ENCODE data around the gene MEP1A.
"Not testable (repeated sequence)": the region's sequence is repeated elsewhere in the genome, so short reads cannot be mapped to it uniquely, and the experiment has no call there.

The MEP1A gene

DNA sequence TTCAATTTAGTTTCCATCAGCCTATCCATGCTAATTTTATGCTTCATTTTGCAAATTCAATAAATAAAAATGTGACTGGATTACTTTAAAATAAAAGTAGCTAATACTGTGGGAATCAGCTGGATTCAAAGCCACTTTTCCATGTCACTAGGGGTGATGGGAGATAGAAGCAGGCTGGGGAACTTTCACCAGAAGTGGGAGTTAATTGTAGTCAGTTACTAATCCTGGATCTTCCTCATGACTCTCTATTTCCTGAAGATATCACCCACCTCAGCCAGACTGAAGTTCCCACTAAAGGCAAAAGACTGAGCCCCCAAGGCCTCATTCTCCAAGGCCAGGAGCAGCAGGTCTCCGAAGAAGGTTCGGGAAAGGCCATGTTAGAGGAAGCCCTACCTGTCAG is 41.8 kb downstream of the MEP1A start:
- not testable (repeated sequence) for DNase-seq (ENCODE audit: low read depth in 2 of 2)

DNA sequence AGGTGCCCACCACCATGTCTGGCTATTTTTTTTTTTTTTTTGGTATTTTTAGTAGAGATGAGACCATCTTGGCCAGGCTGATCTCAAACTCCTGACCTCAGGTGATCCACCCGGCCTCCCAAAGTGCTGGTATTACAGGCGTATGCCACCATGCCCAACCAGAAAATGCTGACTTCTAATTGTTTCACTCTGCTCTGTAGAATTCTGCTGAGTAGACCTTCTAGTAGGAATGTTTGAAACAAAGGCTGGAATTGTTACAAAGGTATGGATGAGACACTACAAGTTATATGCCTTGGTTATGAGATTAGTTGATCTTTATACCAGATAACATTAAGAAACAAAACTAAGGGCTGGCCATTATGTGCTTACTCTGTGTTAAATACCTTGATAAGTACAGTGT is 44.8 kb downstream of the MEP1A start:
- no peak for DNase-seq (ENCODE audit: low read depth in 2 of 2)

DNA sequence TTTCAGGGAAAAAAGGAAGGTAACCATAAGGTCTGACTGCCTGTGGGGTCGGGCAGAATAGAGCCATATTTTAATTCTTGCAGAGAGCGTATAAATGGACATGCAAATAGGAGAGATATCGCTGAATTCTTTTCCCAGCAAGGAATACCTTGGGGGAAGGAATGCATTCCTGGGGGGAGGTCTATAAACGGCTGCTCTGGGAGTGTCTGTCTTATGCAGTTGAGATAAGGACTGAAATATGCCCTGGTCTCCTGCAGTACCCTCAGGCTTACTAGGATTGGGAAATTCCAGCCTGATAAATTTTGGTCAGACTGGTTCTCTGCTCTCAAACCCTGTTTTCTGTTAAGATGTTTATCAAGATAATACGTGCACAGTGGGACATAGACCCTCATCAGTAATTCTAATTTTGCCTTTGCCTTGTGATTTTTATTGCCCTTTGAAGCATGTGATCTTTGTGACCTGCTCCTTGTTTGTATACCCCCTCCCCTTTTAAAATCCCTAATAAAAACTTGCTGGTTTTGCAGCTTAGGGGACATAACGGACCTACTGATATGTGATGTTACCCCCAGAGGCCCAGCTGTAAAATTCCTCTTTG is 49.2 kb downstream of the MEP1A start:
- DNase-seq (ENCODE audit: low read depth in 2 of 2), result not testable (repeated sequence)

DNA sequence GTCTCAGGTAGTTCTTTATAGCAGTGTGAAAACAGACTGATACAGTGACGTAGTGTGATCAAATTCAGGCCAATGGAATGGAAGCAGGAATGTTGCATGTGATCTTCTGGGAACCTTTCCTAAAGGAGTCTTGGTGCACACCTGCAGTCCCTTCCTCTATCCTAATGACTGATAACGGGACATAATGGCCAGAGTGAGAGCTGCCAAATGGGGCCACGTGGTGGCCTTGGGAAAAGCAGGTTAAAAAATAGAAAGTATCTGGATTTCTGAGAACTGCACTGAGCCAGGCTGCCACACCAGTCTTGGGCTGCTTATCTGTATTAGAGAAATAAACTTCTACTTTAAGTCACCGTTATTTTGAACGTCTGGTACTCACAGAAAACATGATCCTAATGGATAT is 51.9 kb downstream of the MEP1A start:
- DNase-seq (ENCODE audit: low read depth in 2 of 2), result no peak

DNA sequence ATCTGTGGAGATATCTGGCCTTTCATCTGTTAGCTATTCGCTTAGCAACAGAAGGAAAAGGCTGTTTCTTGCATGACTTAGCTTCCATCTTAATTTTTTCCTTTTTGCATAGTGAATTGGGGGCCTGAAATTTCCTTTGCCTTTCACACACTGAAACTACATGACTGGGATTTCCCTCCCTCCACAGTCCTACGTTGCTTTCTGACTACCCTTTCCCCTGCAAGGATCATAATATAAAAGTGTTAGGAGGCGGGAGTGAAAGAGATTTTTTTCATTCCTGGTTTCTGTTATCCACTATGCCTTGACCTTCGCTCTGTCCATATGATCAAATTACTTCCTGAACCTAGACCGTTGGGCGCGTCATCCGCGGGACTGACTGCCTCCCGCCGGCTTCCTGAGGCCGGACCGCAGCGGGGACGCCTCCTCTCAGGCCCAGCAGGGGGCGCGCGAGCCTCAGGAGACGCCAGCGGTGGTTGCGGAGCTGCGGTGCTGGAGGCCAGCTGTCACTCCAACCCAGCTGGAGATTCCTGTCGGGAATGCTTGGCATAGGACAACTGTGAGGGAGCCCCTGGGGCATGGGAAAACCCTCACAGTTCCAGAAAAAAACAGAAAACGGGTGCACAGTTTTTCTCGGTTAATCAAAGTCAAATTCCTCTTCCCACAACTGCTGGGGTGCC is 55.6 kb downstream of the MEP1A start:
- peak; percentile 12 to 21 for DNase-seq (ENCODE audit: low read depth in 2 of 2)

DNA sequence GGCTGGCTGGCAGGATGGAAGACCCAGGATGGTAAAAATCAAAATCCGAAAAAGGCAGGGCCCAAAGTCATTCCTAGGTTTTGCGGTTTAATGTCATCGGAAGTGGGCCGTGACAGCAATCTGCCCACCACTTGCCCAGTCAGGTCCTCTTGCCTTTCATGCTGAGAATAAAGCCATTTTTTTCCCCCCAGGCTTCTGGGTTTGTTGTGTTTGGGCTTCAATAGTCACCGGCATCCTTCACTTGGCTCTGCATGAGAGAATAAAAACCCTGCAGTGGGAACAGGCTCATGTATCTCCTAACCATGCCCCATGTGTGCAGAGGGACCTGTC is 56.1 kb downstream of the MEP1A start:
- DNase-seq (ENCODE audit: low read depth in 2 of 2), result no peak

DNA sequence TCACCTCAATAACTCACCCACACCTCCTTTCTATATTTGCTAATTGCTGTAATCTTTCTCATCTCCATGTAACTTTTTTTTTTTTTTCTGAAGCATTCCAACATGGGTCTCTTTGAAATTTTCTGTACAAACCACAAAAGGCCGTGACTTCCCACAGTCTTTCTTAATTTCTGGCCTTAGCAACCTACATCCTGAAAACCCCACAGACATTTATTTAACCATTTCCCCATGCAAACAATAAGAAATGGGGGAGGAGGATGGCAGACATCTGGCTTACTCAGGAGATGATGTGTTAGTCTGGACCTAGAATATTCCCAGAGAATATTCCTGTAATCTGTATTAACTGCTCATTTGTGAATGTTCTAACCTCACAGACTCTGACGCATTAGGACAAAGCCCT is 57.6 kb downstream of the MEP1A start:
- no peak for DNase-seq (ENCODE audit: low read depth in 2 of 2)

DNA sequence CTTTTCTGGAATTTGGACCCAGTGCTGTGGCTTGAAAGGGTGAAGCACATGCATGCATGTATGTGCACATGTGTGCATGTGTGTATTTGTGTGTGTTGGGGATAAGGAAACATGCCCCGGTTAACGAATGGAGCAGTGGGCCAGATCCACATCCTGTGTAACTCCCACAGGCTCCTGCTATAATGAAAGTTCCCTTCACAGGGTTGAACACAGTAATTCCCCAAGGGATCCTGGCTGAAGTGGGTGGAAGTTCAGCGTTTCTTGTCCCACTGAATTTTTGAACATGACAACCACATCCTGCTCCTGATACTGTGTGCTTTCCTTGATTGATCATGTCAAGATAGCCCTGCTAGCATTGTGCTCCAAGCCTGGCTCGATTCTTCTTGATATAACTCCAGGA is 58.4 kb downstream of the MEP1A start:
- DNase-seq (ENCODE audit: low read depth in 2 of 2), result not testable (repeated sequence)

DNA sequence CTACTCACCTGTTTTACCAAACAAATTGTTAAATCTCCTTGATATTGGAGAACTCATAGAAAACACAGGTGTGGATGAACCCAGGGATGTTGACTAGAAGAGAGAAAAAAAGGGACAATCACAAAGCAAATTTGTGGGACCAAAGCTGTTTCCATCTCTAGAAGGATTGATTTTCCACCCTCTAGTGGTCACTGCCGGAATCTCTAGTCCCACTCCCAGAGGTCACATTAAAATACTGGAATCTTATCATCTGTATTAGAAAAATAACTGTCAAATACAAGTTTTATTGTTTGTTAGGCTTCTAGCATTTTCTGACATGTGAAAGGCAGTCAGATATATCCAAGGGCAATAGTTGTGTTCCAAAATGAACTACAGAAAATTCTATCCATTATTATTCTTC is 62.8 kb downstream of the MEP1A start:
- not testable (repeated sequence) for DNase-seq (ENCODE audit: low read depth in 2 of 2)

DNA sequence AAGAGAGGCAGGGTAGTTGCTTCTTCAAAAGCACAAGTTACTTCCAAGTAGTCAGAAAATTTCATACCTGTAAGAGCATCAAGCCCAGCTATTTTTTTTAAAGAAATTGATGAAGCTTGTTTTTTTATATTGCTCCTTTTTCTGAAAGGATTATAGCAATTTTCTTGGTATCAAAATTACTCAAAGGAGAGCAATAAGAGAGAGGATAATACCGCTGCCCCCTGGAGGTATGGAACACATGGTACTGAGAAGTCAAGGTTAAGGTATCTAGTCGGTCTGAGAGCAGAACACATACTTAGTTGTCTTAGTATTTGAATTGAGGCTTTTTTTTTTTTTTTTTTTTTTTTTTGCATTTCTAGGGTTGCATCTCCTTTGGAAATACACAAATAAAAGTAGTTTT is 69.2 kb downstream of the MEP1A start:
- no peak for DNase-seq (ENCODE audit: low read depth in 2 of 2)

DNA sequence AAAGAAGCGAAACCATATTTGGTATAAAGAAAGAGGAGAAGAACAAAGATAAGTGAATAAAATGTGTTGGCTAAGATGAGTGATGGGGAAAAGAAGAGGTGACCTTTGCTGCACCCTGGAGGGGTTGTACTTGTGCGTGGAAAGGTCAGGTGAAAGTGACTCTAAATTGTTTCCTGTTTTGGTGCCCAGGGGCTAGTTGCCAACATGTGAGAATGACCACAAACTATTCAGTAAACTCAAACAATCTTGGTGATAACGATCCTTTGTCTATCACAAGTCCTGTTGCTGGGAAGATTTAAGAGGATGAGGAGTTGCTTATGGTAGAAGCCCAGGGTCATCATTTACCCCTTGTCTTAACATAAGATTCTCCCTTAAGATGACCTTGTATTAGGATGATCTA is 70.6 kb downstream of the MEP1A start:
- DNase-seq (ENCODE audit: low read depth in 2 of 2), result no peak

DNA sequence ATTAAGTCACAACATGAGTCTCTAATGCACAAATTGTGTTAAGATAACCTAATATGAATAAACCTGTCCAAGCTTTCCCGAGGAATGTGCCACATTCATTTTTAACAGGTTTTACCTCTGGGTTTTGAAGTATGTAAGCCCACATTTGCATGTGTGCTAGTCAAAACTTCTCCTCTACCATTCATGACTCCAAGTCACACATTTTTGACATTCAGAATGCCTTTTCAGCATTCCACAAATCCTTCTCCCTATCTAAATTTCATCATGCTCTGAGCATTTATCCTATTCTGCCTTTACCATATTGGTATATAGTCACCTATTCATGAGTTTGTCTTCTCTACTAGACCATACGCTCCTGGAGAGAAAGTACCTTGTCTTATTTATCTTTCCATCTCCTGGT is 72.0 kb downstream of the MEP1A start:
- no peak for DNase-seq (ENCODE audit: low read depth in 2 of 2)

DNA sequence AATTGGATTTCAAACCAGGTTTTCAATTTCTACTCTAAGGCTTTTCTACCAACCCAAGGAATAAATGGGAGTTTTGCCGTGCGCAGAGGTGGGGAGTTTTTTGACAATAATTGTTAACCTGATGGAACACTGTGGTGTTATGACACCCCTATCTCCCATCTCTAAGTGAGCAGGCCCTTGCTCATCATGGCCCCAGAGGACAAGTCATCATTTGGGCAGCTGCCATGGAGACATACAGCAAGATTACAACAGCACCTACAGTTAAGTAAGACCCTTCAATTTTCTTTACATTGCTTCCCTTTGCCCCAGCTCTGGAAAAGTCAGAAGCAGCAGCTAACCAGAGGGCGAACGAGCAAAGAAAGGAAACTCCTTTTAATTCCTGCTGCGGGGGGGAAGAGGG is 74.2 kb downstream of the MEP1A start:
- no peak for DNase-seq (ENCODE audit: low read depth in 2 of 2)

DNA sequence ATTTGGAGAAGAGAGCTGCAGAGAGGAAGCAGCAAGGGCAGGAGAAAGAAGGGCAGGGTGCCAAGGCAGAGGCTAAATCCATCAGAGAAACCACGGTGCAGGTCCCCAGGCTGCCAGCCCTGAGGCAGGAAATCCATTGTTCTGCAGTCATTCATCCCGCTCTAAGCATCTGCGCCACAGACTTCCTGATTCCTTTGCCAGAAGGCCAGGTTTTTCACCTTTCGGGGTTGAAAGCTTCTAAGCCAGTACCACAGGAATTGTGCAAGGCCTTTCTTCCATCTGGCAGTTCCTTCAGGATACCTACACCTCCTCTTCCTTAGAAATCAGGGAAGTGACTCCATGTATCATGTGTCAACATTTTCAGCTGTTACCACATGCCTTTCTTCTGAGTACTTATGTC is 82.9 kb downstream of the MEP1A start:
- no peak for DNase-seq (ENCODE audit: low read depth in 2 of 2)

DNA sequence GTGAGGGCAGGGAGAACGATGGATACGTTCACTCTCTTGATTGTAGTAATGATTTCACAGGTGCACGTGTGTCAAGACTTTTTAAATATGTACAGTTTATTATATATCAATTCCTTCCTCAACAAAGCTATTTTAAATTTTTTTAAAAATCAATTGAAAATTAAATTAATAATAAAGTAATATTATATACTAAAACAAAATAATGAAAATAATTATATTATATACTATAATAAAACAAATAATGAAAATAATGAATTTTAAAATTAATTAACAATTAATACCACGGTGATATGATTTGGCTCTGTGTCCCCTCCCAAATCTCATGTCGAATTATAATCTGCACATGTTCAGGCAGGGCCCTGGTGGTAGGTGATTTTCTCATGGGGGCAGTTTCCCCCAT is 85.8 kb downstream of the MEP1A start:
- no peak for DNase-seq (ENCODE audit: low read depth in 2 of 2)

DNA sequence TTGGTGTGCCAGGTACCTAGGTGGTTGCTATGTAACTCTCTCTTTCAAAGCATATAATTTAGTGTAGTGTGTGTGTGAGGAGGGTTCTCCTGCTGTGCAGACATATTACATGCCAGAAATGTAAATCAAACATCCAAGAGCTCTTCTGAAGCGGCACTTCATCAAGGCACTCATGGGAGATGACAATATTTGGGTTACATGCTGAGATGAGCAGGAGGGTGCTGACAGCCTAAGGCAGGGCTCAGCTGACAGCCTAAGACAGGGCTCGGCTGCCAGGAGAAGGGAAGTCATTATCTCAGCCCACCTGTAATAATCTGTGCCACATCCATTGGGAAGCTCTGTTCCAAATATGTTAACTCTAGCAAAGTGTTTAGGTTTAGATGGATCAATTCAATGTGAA is 89.5 kb downstream of the MEP1A start:
- no peak for DNase-seq (ENCODE audit: low read depth in 2 of 2)

DNA sequence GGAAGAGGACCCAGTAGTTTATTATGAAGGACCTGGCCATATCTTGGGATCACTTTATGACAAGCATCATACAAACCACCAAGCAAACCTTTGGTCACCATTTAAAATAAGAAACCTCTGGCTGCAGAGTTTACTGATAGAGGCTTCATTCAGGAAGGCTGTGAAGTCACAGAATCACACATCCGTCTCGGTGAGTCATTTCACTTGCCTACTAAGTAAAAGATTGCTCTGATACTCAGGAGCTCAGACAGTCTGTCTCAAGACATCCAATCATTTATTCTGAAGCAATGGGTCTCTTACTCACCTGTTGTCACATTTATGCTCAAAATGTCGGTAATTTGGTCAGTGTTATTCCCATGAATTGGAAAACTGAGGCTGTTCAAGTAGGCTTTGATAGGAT is 94.8 kb downstream of the MEP1A start:
- DNase-seq (ENCODE audit: low read depth in 2 of 2), result no peak

DNA sequence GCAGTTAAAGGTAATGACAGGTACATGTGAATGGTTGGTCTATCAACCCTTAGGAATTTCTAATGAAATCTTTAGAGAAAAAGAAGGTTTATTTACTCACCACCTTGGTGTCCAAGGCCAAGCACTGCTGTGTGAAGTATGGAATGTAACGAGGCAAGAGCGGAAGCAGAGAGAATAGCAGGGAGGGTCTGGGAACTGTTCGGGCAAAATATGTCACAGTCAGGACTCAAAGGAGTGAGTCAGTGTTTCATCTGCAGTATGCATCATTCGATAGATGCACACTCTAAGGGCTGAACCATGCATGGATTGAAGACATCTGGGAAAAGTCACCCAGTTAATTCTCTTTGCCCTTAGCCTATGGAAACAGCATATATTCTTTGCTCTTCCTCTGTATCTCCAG is 95.4 kb downstream of the MEP1A start:
- no peak for DNase-seq (ENCODE audit: low read depth in 2 of 2)

Data from fibroblast of skin of left biceps (primary cell).